T follicular helper cell (primary cell): ENCODE data around the gene CELA2B.
"Not testable (repeated sequence)": the region's sequence is repeated elsewhere in the genome, so short reads cannot be mapped to it uniquely, and the experiment has no call there.

Experiments
- DNase-seq: peaks from one replicate; pipeline ENCODE4 v3.0.0-alpha.2; 2020; ENCODE audit warnings: low read depth

CELA2B gene

GRCh38 chr1:15445390-15446122 is 30.3 kb upstream of the CELA2B start:
- DNase-seq = no peak

- no peak for DNase-seq
Measured at GRCh38 chr1:15446212-15446611, 29.7 kb upstream of the CELA2B start.

- DNase-seq = no peak
Measured at GRCh38 chr1:15448877-15449462, 26.9 kb upstream of the CELA2B start.

- no peak for DNase-seq
Measured at GRCh38 chr1:15449567-15449966, 26.3 kb upstream of the CELA2B start.

- no peak for DNase-seq
Measured at GRCh38 chr1:15451014-15451722, 24.7 kb upstream of the CELA2B start.

- DNase-seq = no peak
Measured at GRCh38 chr1:15452216-15452615, 23.7 kb upstream of the CELA2B start.

GRCh38 chr1:15452866-15453571 is 22.9 kb upstream of the CELA2B start:
- no peak for DNase-seq

- no peak for DNase-seq
Measured at GRCh38 chr1:15453734-15454133, 22.2 kb upstream of the CELA2B start.

- DNase-seq = no peak
Measured at GRCh38 chr1:15454256-15454655, 21.6 kb upstream of the CELA2B start.

- DNase-seq = no peak
Measured at GRCh38 chr1:15455522-15455921, 20.4 kb upstream of the CELA2B start.

- DNase-seq = no peak
Measured at GRCh38 chr1:15456313-15456954, 19.5 kb upstream of the CELA2B start, which contains the start of gene CELA2A. Gene CELA2A (plus strand): TSS chr1:15456732. CDS start chr1:15456754, 22 bp downstream.

- no peak for DNase-seq
Measured at GRCh38 chr1:15457585-15457984, 18.3 kb upstream of the CELA2B start.

GRCh38 chr1:15458388-15458787 is 17.5 kb upstream of the CELA2B start:
- DNase-seq = not testable (repeated sequence)

GRCh38 chr1:15459771-15460707 is 15.9 kb upstream of the CELA2B start:
- no peak for DNase-seq

- no peak for DNase-seq
Measured at GRCh38 chr1:15460708-15461095, 15.2 kb upstream of the CELA2B start.

GRCh38 chr1:15463064-15463800 is 12.7 kb upstream of the CELA2B start:
- not testable (repeated sequence) for DNase-seq

GRCh38 chr1:15463926-15464322 is 12.0 kb upstream of the CELA2B start:
- not testable (repeated sequence) for DNase-seq

GRCh38 chr1:15465674-15466073 is 10.2 kb upstream of the CELA2B start:
- no peak for DNase-seq

- not testable (repeated sequence) for DNase-seq
Measured at GRCh38 chr1:15466955-15467625, 8.8 kb upstream of the CELA2B start.
